GM23338 (cell line): ENCODE results near the gene TARS3. TPM values are rescaled to one million over a fixed set of nuclear protein-coding genes. Genes with fewer than 3 reads are reported as not detected.
"Not testable (repeated sequence)": the region's sequence is repeated elsewhere in the genome, so short reads cannot be mapped to it uniquely, and the experiment has no call there.

Source experiments
- ATAC-seq: fragments of 200-7000 bp; cut with Tn5 transposase; 3 replicates; pipeline ENCODE4 v1.9.1; 2020
- DNase-seq: peaks from one replicate; pipeline ENCODE4 v3.0.0-alpha.2; 2015; ENCODE audit warnings: low spot score
- H2AFZ ChIP-seq: fragments of 200-600 bp; sonication (generic); 2 replicates; pipeline ENCODE4 v1.8.0; 2016; ENCODE audit warnings: antibody characterized with exemption, mild to moderate bottlenecking, moderate library complexity
- H3F3A ChIP-seq: fragments of 200-600 bp; sonication (generic); replicated peaks from 2 replicates; pipeline ENCODE4 v1.8.0; 2017; ENCODE audit warnings: antibody characterized with exemption, mixed run types, low read depth
- H3K27ac ChIP-seq: fragments of 200-600 bp; sonication (generic); 2 replicates; pipeline ENCODE4 v1.6.1; 2016; ENCODE audit warnings: low read depth
- H3K27me3 ChIP-seq: fragments of 200-600 bp; sonication (generic); 2 replicates; pipeline ENCODE4 v1.8.0; 2016; ENCODE audit warnings: mild to moderate bottlenecking, mixed run types, moderate library complexity; ENCODE audit not compliant: insufficient read depth
- H3K36me3 ChIP-seq: fragments of 200-600 bp; sonication (generic); 2 replicates; pipeline ENCODE4 v1.8.0; 2016; ENCODE audit warnings: mild to moderate bottlenecking; ENCODE audit not compliant: insufficient read depth
- H3K4me1 ChIP-seq: fragments of 200-600 bp; sonication (generic); 2 replicates; pipeline ENCODE4 v1.8.0; 2016; ENCODE audit warnings: mild to moderate bottlenecking, moderate library complexity; ENCODE audit not compliant: insufficient read depth
- H3K4me2 ChIP-seq: fragments of 200-600 bp; sonication (generic); 2 replicates; pipeline ENCODE4 v1.7.1; 2017; ENCODE audit warnings: mixed run types
- H3K4me3 ChIP-seq: fragments of 200-600 bp; sonication (generic); 2 replicates; pipeline ENCODE4 v1.6.1; 2016; ENCODE audit warnings: mixed run types
- H3K79me2 ChIP-seq: fragments of 200-600 bp; sonication (generic); replicated peaks from 2 replicates; pipeline ENCODE4 v1.8.0; 2017; ENCODE audit warnings: mild to moderate bottlenecking; ENCODE audit not compliant: insufficient read depth
- H3K9me2 ChIP-seq: fragments of 200-600 bp; sonication (generic); 2 replicates; pipeline ENCODE4 v1.8.0; 2017; ENCODE audit not compliant: insufficient read depth
- H4K20me1 ChIP-seq: fragments of 200-600 bp; sonication (generic); replicated peaks from 2 replicates; pipeline ENCODE4 v1.8.0; 2017; ENCODE audit warnings: mild to moderate bottlenecking; ENCODE audit not compliant: insufficient read depth
- H3K27ac Mint-ChIP-seq: 2 replicates; pipeline ENCODE4 v1.8.0; 2020; ENCODE audit warnings: inconsistent platforms, mild to moderate bottlenecking, moderate library complexity, mixed read lengths
- H3K27me3 Mint-ChIP-seq: 3 replicates; pipeline ENCODE4 v1.8.0; 2022; ENCODE audit warnings: low read depth, mild to moderate bottlenecking, moderate library complexity, mixed read lengths, inconsistent platforms; ENCODE audit not compliant: insufficient read depth, poor library complexity
- H3K36me3 Mint-ChIP-seq: 3 replicates; pipeline ENCODE4 v1.8.0; 2021; ENCODE audit warnings: low read depth, mild to moderate bottlenecking, inconsistent platforms, moderate library complexity, mixed read lengths
- H3K4me1 Mint-ChIP-seq: 3 replicates; pipeline ENCODE4 v1.8.0; 2020; ENCODE audit warnings: mild to moderate bottlenecking, inconsistent platforms, mixed read lengths
- H3K4me3 Mint-ChIP-seq: 3 replicates; pipeline ENCODE4 v1.8.0; 2021; ENCODE audit warnings: moderate library complexity, mild to moderate bottlenecking, inconsistent platforms, mixed read lengths
- H3K9me3 Mint-ChIP-seq: 3 replicates; pipeline ENCODE4 v1.8.0; 2020; ENCODE audit warnings: moderate library complexity, mild to moderate bottlenecking, inconsistent platforms, mixed read lengths
- CREB1 ChIP-seq: fragments of 250-450 bp; sonication (Bioruptor Pico); IDR thresholded peaks from 2 replicates; pipeline ENCODE4 v1.5.0; 2020; ENCODE audit warnings: low read depth, mild to moderate bottlenecking, moderate library complexity
- ETS1 ChIP-seq: IDR thresholded peaks from 2 replicates; pipeline ENCODE4 v1.6.1; 2016; ENCODE audit warnings: antibody characterized with exemption
- EZH2 ChIP-seq: fragments of 200-600 bp; sonication (generic); IDR thresholded peaks from one replicate; pipeline ENCODE4 v1.8.0; 2017; ENCODE audit warnings: antibody characterized with exemption, mild to moderate bottlenecking, low read depth; ENCODE audit not compliant: unreplicated experiment
- EZH2phosphoT487 ChIP-seq: fragments of 200-600 bp; sonication (generic); IDR thresholded peaks from one replicate; pipeline ENCODE4 v1.8.1; 2018; ENCODE audit warnings: antibody characterized with exemption; ENCODE audit not compliant: unreplicated experiment
- JUNB ChIP-seq: IDR thresholded peaks from one replicate; pipeline ENCODE4 v1.6.1; 2016; ENCODE audit warnings: antibody characterized with exemption; ENCODE audit not compliant: unreplicated experiment
- NANOG ChIP-seq: IDR thresholded peaks from 2 replicates; pipeline ENCODE4 v1.6.1; 2016; ENCODE audit warnings: antibody characterized with exemption, borderline replicate concordance
- POLR2AphosphoS5 ChIP-seq: IDR thresholded peaks from 2 replicates; pipeline ENCODE4 v1.6.1; 2016; ENCODE audit warnings: antibody characterized with exemption, low read depth
- STAT1 ChIP-seq: IDR thresholded peaks from one replicate; pipeline ENCODE4 v1.6.1; 2016; ENCODE audit warnings: antibody characterized with exemption; ENCODE audit not compliant: unreplicated experiment
- ZNF114 ChIP-seq: fragments of 250-450 bp; sonication (Bioruptor Pico); IDR thresholded peaks from 2 replicates; pipeline ENCODE4 v1.5.0; 2020; ENCODE audit warnings: mild to moderate bottlenecking, moderate library complexity
- ZNF331 ChIP-seq: fragments of 250-450 bp; sonication (Bioruptor Pico); IDR thresholded peaks from 2 replicates; pipeline ENCODE4 v1.5.0; 2020; ENCODE audit warnings: low read depth, mild to moderate bottlenecking, moderate library complexity
- ZNF462 ChIP-seq: fragments of 250-450 bp; sonication (Bioruptor Pico); IDR thresholded peaks from 2 replicates; pipeline ENCODE4 v1.5.0; 2020; ENCODE audit warnings: mild to moderate bottlenecking, moderate library complexity
- polyA plus RNA-seq: library from polyadenylated mRNA; unstranded; fragments of >200 nt; fragmentation: Nextera tagmentation; extraction: Ambion mirVana; gene quantifications from 2 replicates; pipeline ENCODE4 v1.2.1, GENCODE V29; 2016
- total RNA-seq: library from RNA; depleted of rRNA; stranded (reverse); fragments of >200 nt; shearing (Covaris generic); gene quantifications from 2 replicates; pipeline ENCODE4 v1.2.3, GENCODE V29; 2014
- TF ChIP-seq, protein P1 (sequence below): IDR thresholded peaks from one replicate; pipeline ENCODE4 v1.6.1; 2018; ENCODE audit warnings: antibody characterized with exemption; ENCODE audit not compliant: unreplicated experiment

The TARS3 gene
- total and polyA plus RNA-seq, 2 experiments from 2014 or later = 13.0 to 15.4 TPM

- H2AFZ ChIP-seq, ATAC-seq, H4K20me1 ChIP-seq, H3K27me3 Mint-ChIP-seq, H3K9me2 ChIP-seq, H3F3A ChIP-seq, H3K4me1 ChIP-seq, H3K27ac ChIP-seq, H3K27ac Mint-ChIP-seq, DNase-seq, H3K36me3 ChIP-seq, H3K4me3 Mint-ChIP-seq, H3K27me3 ChIP-seq, H3K4me1 Mint-ChIP-seq, H3K79me2 ChIP-seq, H3K4me2 ChIP-seq, H3K4me3 ChIP-seq: not testable (repeated sequence)
- peaks cover 21% of the 10 kb centered on the region for H3K9me3 Mint-ChIP-seq
- H3K36me3 Mint-ChIP-seq = peaks cover 22% of the 10 kb centered on the region
These were observed 97.5 kb downstream of the TARS3 start for GRCh38 chr15:101626729-101627128.

GRCh38 chr15:101625980-101626379, 98.3 kb downstream of the TARS3 start:
- Histone ChIP-seq H4K20me1 (no peaks in the 10 kb centered on the region), H3F3A (no peaks in the 10 kb centered on the region), H3K27ac (no peak overlapping the region), H3K4me1 (no peaks in the 10 kb centered on the region; the same call in none of the 2 replicates), H3K27me3 (no peaks in the 10 kb centered on the region), H3K79me2 (no peaks in the 10 kb centered on the region), H3K36me3 (no peaks in the 10 kb centered on the region), H3K4me2 (no peak overlapping the region), H3K9me2 (no peaks in the 10 kb centered on the region), H2AFZ (no peak overlapping the region), H3K4me3 (no peak overlapping the region)
- DNase-seq = no peak
- ATAC-seq = no peak
- Mint-ChIP-seq H3K4me3 (no peak overlapping the region), H3K4me1 (peaks cover 9% of the 10 kb centered on the region), H3K27ac (no peak overlapping the region), H3K27me3 (no peaks in the 10 kb centered on the region), H3K9me3 (peaks cover 21% of the 10 kb centered on the region), H3K36me3 (peaks cover 22% of the 10 kb centered on the region)
- no peak for TF ChIP-seq STAT1
- TF ChIP-seq, protein P1, sequence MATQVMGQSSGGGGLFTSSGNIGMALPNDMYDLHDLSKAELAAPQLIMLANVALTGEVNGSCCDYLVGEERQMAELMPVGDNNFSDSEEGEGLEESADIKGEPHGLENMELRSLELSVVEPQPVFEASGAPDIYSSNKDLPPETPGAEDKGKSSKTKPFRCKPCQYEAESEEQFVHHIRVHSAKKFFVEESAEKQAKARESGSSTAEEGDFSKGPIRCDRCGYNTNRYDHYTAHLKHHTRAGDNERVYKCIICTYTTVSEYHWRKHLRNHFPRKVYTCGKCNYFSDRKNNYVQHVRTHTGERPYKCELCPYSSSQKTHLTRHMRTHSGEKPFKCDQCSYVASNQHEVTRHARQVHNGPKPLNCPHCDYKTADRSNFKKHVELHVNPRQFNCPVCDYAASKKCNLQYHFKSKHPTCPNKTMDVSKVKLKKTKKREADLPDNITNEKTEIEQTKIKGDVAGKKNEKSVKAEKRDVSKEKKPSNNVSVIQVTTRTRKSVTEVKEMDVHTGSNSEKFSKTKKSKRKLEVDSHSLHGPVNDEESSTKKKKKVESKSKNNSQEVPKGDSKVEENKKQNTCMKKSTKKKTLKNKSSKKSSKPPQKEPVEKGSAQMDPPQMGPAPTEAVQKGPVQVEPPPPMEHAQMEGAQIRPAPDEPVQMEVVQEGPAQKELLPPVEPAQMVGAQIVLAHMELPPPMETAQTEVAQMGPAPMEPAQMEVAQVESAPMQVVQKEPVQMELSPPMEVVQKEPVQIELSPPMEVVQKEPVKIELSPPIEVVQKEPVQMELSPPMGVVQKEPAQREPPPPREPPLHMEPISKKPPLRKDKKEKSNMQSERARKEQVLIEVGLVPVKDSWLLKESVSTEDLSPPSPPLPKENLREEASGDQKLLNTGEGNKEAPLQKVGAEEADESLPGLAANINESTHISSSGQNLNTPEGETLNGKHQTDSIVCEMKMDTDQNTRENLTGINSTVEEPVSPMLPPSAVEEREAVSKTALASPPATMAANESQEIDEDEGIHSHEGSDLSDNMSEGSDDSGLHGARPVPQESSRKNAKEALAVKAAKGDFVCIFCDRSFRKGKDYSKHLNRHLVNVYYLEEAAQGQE = no peak
- TF ChIP-seq JUNB = no peak
- no peak for TF ChIP-seq POLR2AphosphoS5
- no peak for TF ChIP-seq CREB1
- TF ChIP-seq EZH2phosphoT487 = no peak
- TF ChIP-seq NANOG = no peak
- TF ChIP-seq EZH2 = no peak
- TF ChIP-seq ZNF462 (CRISPR knock-in tag) = no peak
- TF ChIP-seq ZNF331 (CRISPR knock-in tag) = no peak
- no peak for TF ChIP-seq ZNF114 (CRISPR knock-in tag)
- no peak for TF ChIP-seq ETS1
